Spleen (tissue), 7 donors: ENCODE results near the gene NAALADL2.

Source experiments
- POLR2A ChIP-seq, 3 donors: fragments of 450-650 bp; IDR thresholded peaks; one replicate each; pipeline ENCODE4 v1.5.1; 2017; ENCODE audit warnings: antibody characterized with exemption in 3 of 3, mild to moderate bottlenecking in 1 of 3
- TF ChIP-seq, protein P1 (sequence below), 11 experiments: fragments of 200-600 bp in 7 of 11; fragments of 450-650 bp in 4 of 11; sonication (generic) in 4 of 11; IDR thresholded peaks in 8 of 11; conservative IDR thresholded peaks in 3 of 11; 1 replicate in 7 of 11; 2 replicates in 4 of 11; pipeline versions ENCODE4 v1.4.0 to v1.8.0; 2016 to 2021; ENCODE audit warnings: antibody characterized with exemption in 11 of 11, inconsistent platforms in 4 of 11, mild to moderate bottlenecking in 1 of 11
- donor health status: DM: no; HTN: no; CAD: no; lungs with moderate emphysema.
- donor health status: DM: no; HTN: no; CAD: no.
- donor health status: DM: no; HTN: no; CAD: no.

DNA sequence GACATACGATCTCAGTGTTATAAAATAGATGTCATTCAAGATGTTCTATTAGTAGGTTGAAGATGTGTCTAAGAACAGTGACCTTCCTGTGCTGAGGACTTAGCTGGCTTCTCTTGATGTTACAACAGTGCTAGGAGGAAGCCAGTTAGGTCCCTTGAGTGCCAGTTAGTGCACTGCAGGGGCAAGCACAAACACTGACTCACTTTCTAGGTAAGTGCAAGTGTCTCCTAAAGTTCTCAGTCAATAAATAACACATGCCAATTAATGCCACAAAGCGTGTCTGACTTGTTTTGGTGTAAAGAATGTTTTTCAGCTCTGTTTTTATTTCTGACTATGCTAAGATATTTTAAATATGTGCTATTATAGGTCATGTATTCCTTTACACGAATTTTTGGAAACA, 211.8 kb downstream of the NAALADL2 start:
- TF ChIP-seq, protein P1, sequence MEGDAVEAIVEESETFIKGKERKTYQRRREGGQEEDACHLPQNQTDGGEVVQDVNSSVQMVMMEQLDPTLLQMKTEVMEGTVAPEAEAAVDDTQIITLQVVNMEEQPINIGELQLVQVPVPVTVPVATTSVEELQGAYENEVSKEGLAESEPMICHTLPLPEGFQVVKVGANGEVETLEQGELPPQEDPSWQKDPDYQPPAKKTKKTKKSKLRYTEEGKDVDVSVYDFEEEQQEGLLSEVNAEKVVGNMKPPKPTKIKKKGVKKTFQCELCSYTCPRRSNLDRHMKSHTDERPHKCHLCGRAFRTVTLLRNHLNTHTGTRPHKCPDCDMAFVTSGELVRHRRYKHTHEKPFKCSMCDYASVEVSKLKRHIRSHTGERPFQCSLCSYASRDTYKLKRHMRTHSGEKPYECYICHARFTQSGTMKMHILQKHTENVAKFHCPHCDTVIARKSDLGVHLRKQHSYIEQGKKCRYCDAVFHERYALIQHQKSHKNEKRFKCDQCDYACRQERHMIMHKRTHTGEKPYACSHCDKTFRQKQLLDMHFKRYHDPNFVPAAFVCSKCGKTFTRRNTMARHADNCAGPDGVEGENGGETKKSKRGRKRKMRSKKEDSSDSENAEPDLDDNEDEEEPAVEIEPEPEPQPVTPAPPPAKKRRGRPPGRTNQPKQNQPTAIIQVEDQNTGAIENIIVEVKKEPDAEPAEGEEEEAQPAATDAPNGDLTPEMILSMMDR (IDR thresholded peaks at IDR 0.05 in 8 of 11, conservative IDR thresholded peaks at IDR 0.05 in 3 of 11) = no peak
- TF ChIP-seq POLR2A (IDR thresholded peaks at IDR 0.05) = no peak
